Subcutaneous adipose tissue (tissue), 4 donors: ENCODE data around the gene SORBS2. TPM values are rescaled to one million over a fixed set of nuclear protein-coding genes. Genes with fewer than 3 reads are reported as not detected.

Experiments
- CTCF ChIP-seq: fragments of 450-650 bp; IDR thresholded peaks from one replicate; pipeline ENCODE4 v1.5.1; 2016; ENCODE audit warnings: low read depth, mild to moderate bottlenecking, control low read depth, antibody characterized with exemption, moderate library complexity
- total RNA-seq, 4 donors: library from RNA; depleted of rRNA; stranded (reverse); fragments of >200 nt; gene quantifications; one replicate each; pipeline ENCODE4 v1.1.0, GENCODE V29; 2016

The SORBS2 gene
- total RNA-seq, 4 donors from 2014 or later: 6.8 to 59.0 (median 32.0) TPM

GRCh38 chr4:185693548-185694215, 118.3 kb downstream of the SORBS2 start:
- TF ChIP-seq CTCF: no peak

GRCh38 chr4:185689407-185689806, 122.6 kb downstream of the SORBS2 start:
- TF ChIP-seq CTCF: no peak

GRCh38 chr4:185685804-185686203, 126.2 kb downstream of the SORBS2 start:
- TF ChIP-seq CTCF: no peak

- no peak for TF ChIP-seq CTCF
These were observed 128.1 kb downstream of the SORBS2 start for GRCh38 chr4:185683896-185684295.

- TF ChIP-seq CTCF: no peak
These were observed 128.8 kb downstream of the SORBS2 start for GRCh38 chr4:185683222-185683621.

- no peak for TF ChIP-seq CTCF
These were observed 129.8 kb downstream of the SORBS2 start for GRCh38 chr4:185682236-185682635.

- TF ChIP-seq CTCF: no peak
These were observed 130.4 kb downstream of the SORBS2 start for GRCh38 chr4:185681604-185682003.
